Calu3 (cell line): ENCODE data around the gene TTC39C. TPM values are rescaled to one million over a fixed set of nuclear protein-coding genes. Genes with fewer than 3 reads are reported as not detected.

ENCODE experiments used
- BruUV-seq: library from RNA; stranded (reverse); fragments of 400-500 nt; replicated peaks from 2 replicates; lab custom pipeline; 2021; lab: Mats Ljungman, UMichigan
- CTCF ChIA-PET: fragments of 300-600 bp; sonication (Branson Sonifier 250); formaldehyde crosslinking; loops from one replicate; lab custom pipeline; 2022; ENCODE audit warnings: antibody characterized with exemption; lab: Charles Lee
- DNase-seq: peaks from one replicate; pipeline ENCODE4 v3.0.0; 2022
- H3K27ac Mint-ChIP-seq: one replicate; pipeline ENCODE4 v1.8.0; 2022; ENCODE audit warnings: mixed read lengths; ENCODE audit not compliant: unreplicated experiment
- H3K27me3 Mint-ChIP-seq: one replicate; pipeline ENCODE4 v1.8.0; 2022; ENCODE audit warnings: mixed read lengths; ENCODE audit not compliant: unreplicated experiment
- H3K36me3 Mint-ChIP-seq: one replicate; pipeline ENCODE4 v1.8.0; 2022; ENCODE audit warnings: mild to moderate bottlenecking, moderate library complexity, mixed read lengths; ENCODE audit not compliant: insufficient read depth, unreplicated experiment
- H3K4me1 Mint-ChIP-seq: one replicate; pipeline ENCODE4 v1.8.0; 2022; ENCODE audit warnings: mild to moderate bottlenecking, low read depth, mixed read lengths; ENCODE audit not compliant: unreplicated experiment
- H3K4me3 Mint-ChIP-seq: one replicate; pipeline ENCODE4 v1.8.0; 2022; ENCODE audit warnings: mild to moderate bottlenecking, low read depth, moderate library complexity, mixed read lengths; ENCODE audit not compliant: unreplicated experiment
- H3K9me3 Mint-ChIP-seq: one replicate; pipeline ENCODE4 v1.8.0; 2022; ENCODE audit warnings: low read depth, mixed read lengths; ENCODE audit not compliant: unreplicated experiment
- CTCF ChIP-seq: fragments of 200-600 bp; IDR thresholded peaks from one replicate; pipeline ENCODE4 v1.8.0; 2022; ENCODE audit warnings: antibody characterized with exemption; ENCODE audit not compliant: unreplicated experiment
- intact Hi-C: fragments of 100-400 bp; cut with micrococcal nuclease; formaldehyde crosslinking; loops from one replicate; pipeline ENCODE4 v1.10.0; 2022; ENCODE audit not compliant: unreplicated experiment
- total RNA-seq: library from RNA; stranded (reverse); gene quantifications from 2 replicates; pipeline ENCODE4 v1.2.3, GENCODE V29; 2022

The TTC39C gene
- total RNA-seq, 1 experiment from 2014 or later = 26.8 TPM

- Mint-ChIP-seq H3K4me1 (peaks cover 4% of the 10 kb centered on the region), H3K4me3 (no peak overlapping the region), H3K9me3 (no peaks in the 10 kb centered on the region), H3K27ac (no peak overlapping the region), H3K36me3 (no peaks in the 10 kb centered on the region), H3K27me3 (peaks cover 4% of the 10 kb centered on the region)
- intact Hi-C loops = no loop called here
- BruUV-seq = no TSS peak
- DNase-seq = no peak
- no peak for TF ChIP-seq CTCF
- CTCF ChIA-PET = no interaction called here
Observed at GRCh38 chr18:23971666-23972230, 42.8 kb upstream of the TTC39C start.

- no peaks in the 10 kb centered on the region for H3K36me3 Mint-ChIP-seq
- H3K9me3 Mint-ChIP-seq = peaks cover 3% of the 10 kb centered on the region
- no peak for DNase-seq
- H3K4me3 Mint-ChIP-seq = no peak overlapping the region
- no peak overlapping the region for H3K27ac Mint-ChIP-seq
- BruUV-seq = no TSS peak
- TF ChIP-seq CTCF = no peak
- intact Hi-C loops = no loop called here
- H3K4me1 Mint-ChIP-seq = no peaks in the 10 kb centered on the region
- peaks cover 11% of the 10 kb centered on the region for H3K27me3 Mint-ChIP-seq
- CTCF ChIA-PET = no interaction called here
Observed at GRCh38 chr18:23972453-23972852, 42.1 kb upstream of the TTC39C start.

- no peak for TF ChIP-seq CTCF
- H3K9me3 Mint-ChIP-seq = peaks cover 3% of the 10 kb centered on the region
- CTCF ChIA-PET = no interaction called here
Observed at GRCh38 chr18:23977103-23977502, 37.5 kb upstream of the TTC39C start.

GRCh38 chr18:23977719-23978483, 36.7 kb upstream of the TTC39C start:
- BruUV-seq = no TSS peak
- no peak for TF ChIP-seq CTCF
- H3K4me3 Mint-ChIP-seq = no peak overlapping the region
- no peaks in the 10 kb centered on the region for H3K36me3 Mint-ChIP-seq
- H3K4me1 Mint-ChIP-seq = peaks cover 15% of the 10 kb centered on the region
- peaks cover 13% of the 10 kb centered on the region for H3K27me3 Mint-ChIP-seq
- H3K9me3 Mint-ChIP-seq = peaks cover 3% of the 10 kb centered on the region
- CTCF ChIA-PET = interaction anchor here (1.0 kb wide), 1 partner anchor 9 kb away, joined by 4 read pairs; no protein-coding TSS in a partner anchor
- no peak for DNase-seq
- H3K27ac Mint-ChIP-seq = no peak overlapping the region
- intact Hi-C loops = no loop called here

More at GRCh38 chr18:23977103-23977502, 37.5 kb upstream of the TTC39C start:
- Mint-ChIP-seq H3K4me3 (no peak overlapping the region), H3K27ac (no peak overlapping the region), H3K27me3 (peaks cover 13% of the 10 kb centered on the region), H3K36me3 (no peaks in the 10 kb centered on the region), H3K4me1 (peaks cover 7% of the 10 kb centered on the region)
- intact Hi-C loops = no loop called here
- no peak for DNase-seq
- BruUV-seq = no TSS peak
